ENCODE results near the gene MED22. TPM values are rescaled to one million over a fixed set of nuclear protein-coding genes. Genes with fewer than 3 reads are reported as not detected.
A peak's percentile ranks its signal among the peaks of the same experiment; 100 is the strongest.
"Not testable (repeated sequence)": the region's sequence is repeated elsewhere in the genome, so short reads cannot be mapped to it uniquely, and the experiment has no call there.

MED22 gene
- total and polyA plus RNA-seq, 8 donors = 21.8 to 29.2 (median 26.3) TPM

DNA sequence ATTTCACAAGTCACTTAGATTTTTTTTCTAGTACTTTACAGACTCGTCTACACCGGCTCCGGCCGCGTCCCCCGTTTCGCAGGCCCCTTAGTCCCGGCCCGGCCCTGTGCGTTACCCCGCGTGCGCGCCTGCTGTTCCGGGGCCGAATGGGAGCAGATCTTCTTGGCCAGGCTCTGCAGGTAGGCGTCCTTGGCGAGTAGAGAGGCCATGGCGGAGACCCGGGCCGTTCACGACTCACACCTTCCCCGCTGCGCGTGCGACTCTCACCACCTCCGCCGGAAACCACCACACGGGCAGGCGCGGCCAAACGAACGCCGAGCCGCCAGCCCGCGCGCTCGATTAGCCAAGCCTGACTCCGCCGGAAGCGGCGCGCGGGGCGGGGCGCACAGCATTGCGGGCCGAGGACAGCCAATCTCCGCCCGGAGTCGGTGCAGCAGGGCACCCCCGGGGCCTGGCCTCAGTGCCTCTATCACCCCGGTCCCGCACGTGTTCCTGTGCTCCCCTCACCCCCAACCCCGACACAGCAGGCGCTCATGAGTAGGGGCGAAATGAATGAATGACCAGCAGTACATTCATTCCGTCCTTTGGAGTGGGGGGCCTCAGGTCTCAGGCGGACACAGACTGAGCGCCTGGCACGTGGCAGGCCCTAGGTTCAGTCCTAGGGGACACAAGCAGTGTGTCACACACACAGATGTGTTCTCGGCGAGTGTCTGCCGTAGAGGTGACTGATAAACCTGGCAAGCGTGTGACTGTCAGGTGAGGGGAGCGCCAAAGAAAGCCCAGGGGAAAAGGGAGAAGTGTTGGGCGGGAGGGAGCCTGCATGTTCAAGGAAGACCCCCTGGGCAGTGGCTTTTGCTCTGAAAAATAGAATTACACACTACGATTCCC is 11.8 kb downstream of the MED22 start, which contains the start of gene SURF6:
Gene SURF6 (minus strand): TSS at position 265 of the 888 bp plus-strand sequence. CDS start 56 bp downstream, at position 209.
- Histone ChIP-seq H3K4me1 (peaks cover 14 to 53% of the 10 kb centered on the region in 2 donors), H3K4me3 (peak within 1 kb of the TSS; percentile 77 to 94), H3K9me3 (no peaks in the 10 kb centered on the region), H3K27me3 (no peaks in the 10 kb centered on the region), H3K27ac (peak within 1 kb of the TSS in 1 of 2 donors; percentile 76), H3K36me3 (peaks cover 0 to 56% of the 10 kb centered on the region in 2 donors)
- peak; percentile 98 for ATAC-seq
- TF ChIP-seq, protein P1, sequence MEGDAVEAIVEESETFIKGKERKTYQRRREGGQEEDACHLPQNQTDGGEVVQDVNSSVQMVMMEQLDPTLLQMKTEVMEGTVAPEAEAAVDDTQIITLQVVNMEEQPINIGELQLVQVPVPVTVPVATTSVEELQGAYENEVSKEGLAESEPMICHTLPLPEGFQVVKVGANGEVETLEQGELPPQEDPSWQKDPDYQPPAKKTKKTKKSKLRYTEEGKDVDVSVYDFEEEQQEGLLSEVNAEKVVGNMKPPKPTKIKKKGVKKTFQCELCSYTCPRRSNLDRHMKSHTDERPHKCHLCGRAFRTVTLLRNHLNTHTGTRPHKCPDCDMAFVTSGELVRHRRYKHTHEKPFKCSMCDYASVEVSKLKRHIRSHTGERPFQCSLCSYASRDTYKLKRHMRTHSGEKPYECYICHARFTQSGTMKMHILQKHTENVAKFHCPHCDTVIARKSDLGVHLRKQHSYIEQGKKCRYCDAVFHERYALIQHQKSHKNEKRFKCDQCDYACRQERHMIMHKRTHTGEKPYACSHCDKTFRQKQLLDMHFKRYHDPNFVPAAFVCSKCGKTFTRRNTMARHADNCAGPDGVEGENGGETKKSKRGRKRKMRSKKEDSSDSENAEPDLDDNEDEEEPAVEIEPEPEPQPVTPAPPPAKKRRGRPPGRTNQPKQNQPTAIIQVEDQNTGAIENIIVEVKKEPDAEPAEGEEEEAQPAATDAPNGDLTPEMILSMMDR (IDR thresholded peaks at IDR 0.05) = no peak
- DNase-seq = peak; percentile 77 to 99 (median 90)
- intact Hi-C loops (cut with DNase I) = no loop called here

DNA sequence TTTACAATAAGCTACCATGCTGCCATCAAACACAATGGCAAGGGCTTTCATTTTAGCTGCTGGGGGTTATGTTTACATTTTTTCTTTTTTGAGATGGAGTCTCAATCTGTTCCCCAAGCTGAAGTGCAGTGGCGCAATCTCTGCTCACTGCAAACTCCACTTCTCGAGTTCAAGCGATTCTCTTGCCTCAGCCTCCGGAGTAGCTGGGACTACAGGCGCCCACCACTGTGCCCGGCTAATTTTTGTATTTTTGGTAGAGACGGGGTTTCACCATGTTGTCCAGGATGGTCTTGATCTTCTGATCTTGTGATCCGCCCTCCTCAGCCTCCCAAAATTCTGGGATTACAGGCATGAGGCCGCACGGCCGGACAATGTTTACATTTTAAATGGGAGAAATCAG is 13.0 kb downstream of the MED22 start:
- ATAC-seq; H3K27ac ChIP-seq; H3K9me3 ChIP-seq; intact Hi-C loops (cut with DNase I); H3K27me3 ChIP-seq: not testable (repeated sequence)
- peak in 1 of 4 donors; percentile 20 for DNase-seq
- Histone ChIP-seq H3K4me1 (peaks cover 14 to 40% of the 10 kb centered on the region in 2 donors), H3K36me3 (peaks cover 0 to 56% of the 10 kb centered on the region in 2 donors), H3K4me3 (peak overlapping the region; percentile 77 to 94)

DNA sequence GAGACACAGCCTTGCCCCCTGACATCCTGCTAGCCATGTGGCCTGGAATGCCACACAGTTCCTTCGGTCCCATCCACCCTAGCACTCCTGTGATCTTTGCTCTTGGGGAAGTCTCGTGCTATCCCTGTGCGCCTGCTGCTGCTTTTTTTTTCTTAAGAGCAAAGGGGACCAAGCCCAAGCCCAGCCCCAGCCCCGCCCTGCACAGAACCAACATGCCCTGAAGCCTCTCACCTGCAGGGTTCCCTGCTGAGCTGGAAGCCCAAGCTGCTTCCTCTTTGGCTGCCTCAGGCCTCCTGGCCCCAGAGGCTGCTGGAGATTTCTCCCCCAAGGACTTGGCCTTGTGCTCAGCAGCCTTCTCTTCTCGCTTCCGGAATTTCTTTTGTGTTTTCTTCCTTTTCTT is 13.8 kb downstream of the MED22 start:
- H3K4me3 ChIP-seq = peak overlapping the region in 1 of 2 donors; percentile 77
- H3K27ac ChIP-seq = no peak overlapping the region

DNA sequence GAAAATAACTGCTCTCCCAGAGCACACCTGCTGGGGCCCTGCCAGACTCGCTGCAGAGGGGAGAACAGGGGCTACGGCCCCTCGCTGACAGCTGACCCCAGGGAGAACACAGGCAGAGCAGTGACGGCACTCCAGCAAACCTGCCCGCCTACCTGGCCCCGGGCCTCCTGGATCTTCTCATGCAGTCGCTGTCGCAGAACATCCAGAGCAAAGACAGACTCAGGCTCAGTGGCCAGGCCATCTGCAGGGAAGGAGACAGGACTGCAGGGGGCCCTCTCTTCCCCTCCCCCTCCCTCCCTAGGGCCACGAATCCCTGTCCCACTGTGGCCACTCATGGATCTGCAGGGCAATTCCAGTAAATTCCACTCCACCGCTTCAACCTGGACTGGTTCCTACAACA is 14.4 kb downstream of the MED22 start:
- H3K36me3 ChIP-seq = peaks cover 0 to 47% of the 10 kb centered on the region in 2 donors
- no peak overlapping the region for H3K27ac ChIP-seq
- ATAC-seq (no peak), DNase-seq (peak in 1 of 4 donors; percentile 46)
- no peak overlapping the region for H3K4me3 ChIP-seq
- H3K27me3 ChIP-seq = no peaks in the 10 kb centered on the region
- H3K4me1 ChIP-seq = peaks cover 14 to 27% of the 10 kb centered on the region in 2 donors
- intact Hi-C loops (cut with DNase I) = no loop called here
- TF ChIP-seq, protein P1 (IDR thresholded peaks at IDR 0.05) = no peak
- H3K9me3 ChIP-seq = no peaks in the 10 kb centered on the region

More for the DNA sequence above, 13.8 kb downstream of the MED22 start:
- DNase-seq (peak in 1 of 4 donors; percentile 62), ATAC-seq (no peak)
- intact Hi-C loops (cut with DNase I) = no loop called here
- TF ChIP-seq, protein P1 (IDR thresholded peaks at IDR 0.05) = no peak
- H3K27me3 ChIP-seq = no peaks in the 10 kb centered on the region
- H3K9me3 ChIP-seq = no peaks in the 10 kb centered on the region
- H3K36me3 ChIP-seq = peaks cover 0 to 50% of the 10 kb centered on the region in 2 donors
- H3K4me1 ChIP-seq = peaks cover 14 to 32% of the 10 kb centered on the region in 2 donors

DNA sequence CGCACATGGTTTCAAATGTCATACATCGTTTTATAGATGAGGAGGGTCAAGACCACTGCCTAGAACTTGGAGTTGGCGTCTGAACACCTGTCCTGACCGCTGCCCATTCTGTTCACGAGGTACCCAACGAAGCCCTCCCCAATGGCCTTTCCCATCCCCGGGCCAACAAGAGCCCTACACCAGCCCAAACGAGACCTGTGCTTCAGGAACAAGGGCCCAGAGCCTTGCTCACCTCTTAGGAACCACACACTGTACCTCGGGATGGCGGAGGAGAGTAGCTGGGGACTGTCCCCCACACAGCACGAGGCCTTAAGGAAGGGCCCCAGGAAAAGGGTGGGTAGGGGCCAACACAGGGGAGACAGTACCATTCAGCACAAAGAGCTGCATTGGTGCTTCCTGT is 14.9 kb downstream of the MED22 start:
- no peak for ATAC-seq
- Histone ChIP-seq H3K27me3 (no peaks in the 10 kb centered on the region), H3K36me3 (peaks cover 0 to 47% of the 10 kb centered on the region in 2 donors), H3K4me1 (peaks cover 14 to 26% of the 10 kb centered on the region in 2 donors), H3K27ac (no peak overlapping the region), H3K9me3 (no peaks in the 10 kb centered on the region), H3K4me3 (no peak overlapping the region)
- intact Hi-C loops (cut with DNase I) = no loop called here
- TF ChIP-seq, protein P1 (IDR thresholded peaks at IDR 0.05) = no peak
- DNase-seq = peak in 1 of 4 donors; percentile 11
